ENCODE data around the gene BCL6. TPM values are rescaled to one million over a fixed set of nuclear protein-coding genes. Genes with fewer than 3 reads are reported as not detected.

Gene BCL6
- total RNA-seq, 1 donor from 2014 or later: 32.2 TPM

- peak; percentile 98 for DNase-seq
These were observed 6.8 kb downstream of the BCL6 start for GRCh38 chr3:187738331-187739093.

- peak; percentile 80 for DNase-seq
These were observed 7.3 kb downstream of the BCL6 start for GRCh38 chr3:187738071-187738330.

GRCh38 chr3:187737368-187738070 is 7.7 kb downstream of the BCL6 start:
- DNase-seq: peak; percentile 71

- no peak for DNase-seq
These were observed 8.3 kb downstream of the BCL6 start for GRCh38 chr3:187737006-187737367.

- no peak for DNase-seq
These were observed 8.8 kb downstream of the BCL6 start for GRCh38 chr3:187736418-187736871.

GRCh38 chr3:187735837-187736236 is 9.4 kb downstream of the BCL6 start:
- DNase-seq: no peak

GRCh38 chr3:187735383-187735782 is 9.9 kb downstream of the BCL6 start:
- DNase-seq: no peak

GRCh38 chr3:187734841-187735240 is 10.4 kb downstream of the BCL6 start:
- DNase-seq: no peak

GRCh38 chr3:187733371-187733770 is 11.9 kb downstream of the BCL6 start:
- DNase-seq: no peak

- DNase-seq: no peak
These were observed 15.7 kb downstream of the BCL6 start for GRCh38 chr3:187729598-187729997.

GRCh38 chr3:187728940-187729583 is 16.2 kb downstream of the BCL6 start:
- no peak for DNase-seq

- no peak for DNase-seq
These were observed 17.0 kb downstream of the BCL6 start for GRCh38 chr3:187728248-187728647.

- no peak for DNase-seq
These were observed 18.7 kb downstream of the BCL6 start for GRCh38 chr3:187726564-187726963.

GRCh38 chr3:187725653-187726370 is 19.5 kb downstream of the BCL6 start:
- DNase-seq: peak; percentile 63

GRCh38 chr3:187725224-187725623 is 20.0 kb downstream of the BCL6 start:
- DNase-seq: no peak

GRCh38 chr3:187722206-187722612 is 23.1 kb downstream of the BCL6 start:
- DNase-seq: no peak

GRCh38 chr3:187721055-187721454 is 24.2 kb downstream of the BCL6 start:
- no peak for DNase-seq

- DNase-seq: no peak
These were observed 25.0 kb downstream of the BCL6 start for GRCh38 chr3:187720337-187720670.

GRCh38 chr3:187719628-187720336 is 25.5 kb downstream of the BCL6 start:
- no peak for DNase-seq

- DNase-seq: no peak
These were observed 26.5 kb downstream of the BCL6 start for GRCh38 chr3:187718802-187719201.

- DNase-seq: no peak
These were observed 27.7 kb downstream of the BCL6 start for GRCh38 chr3:187717572-187717971.

GRCh38 chr3:187714404-187714979 is 30.8 kb downstream of the BCL6 start:
- DNase-seq: no peak
